K562 (cell line): ENCODE data around the gene RCOR1. TPM values are rescaled to one million over a fixed set of nuclear protein-coding genes. Genes with fewer than 3 reads are reported as not detected.

ENCODE experiments used
- ATAC-seq: fragments of 200-7000 bp; cut with Tn5 transposase; 3 replicates; pipeline ENCODE4 v1.9.1; 2020; ENCODE audit warnings: moderate library complexity
- BruUV-seq: library from RNA; stranded (reverse); fragments of 400-500 nt; replicated peaks from 2 replicates; lab custom pipeline; 2021; lab: Mats Ljungman, UMichigan
- CTCF ChIA-PET: fragments of 300-600 bp; formaldehyde crosslinking; extraction: SDS; loops from one replicate; lab custom pipeline; 2021; ENCODE audit warnings: low intra/inter-chr PET ratio; lab: Yijun Ruan, JAX
- POLR2A ChIA-PET: fragments of 300-600, 350-650 bp; sonication (Branson Sonifier 250); formaldehyde crosslinking; extraction: SDS; loops from one replicate; lab custom pipeline; 2021; ENCODE audit warnings: antibody characterized with exemption, inconsistent platforms; lab: Yijun Ruan, JAX
- DNase-seq, 4 experiments: peaks; one replicate each; pipeline versions ENCODE4 v3.0.0 to v3.0.0-alpha.2; 2011 to 2018; ENCODE audit warnings: low spot score in 3 of 4, mixed read lengths in 3 of 4; ENCODE audit errors: extremely low read depth in 1 of 4
- FAIRE-seq: peaks from 2 replicates; lab custom pipeline; 2011; peaks lifted over from hg19 to GRCh38; lab: Jason Lieb, UNC
- H2AFZ ChIP-seq: 2 replicates; pipeline ENCODE4 v1.6.0; 2011; ENCODE audit warnings: low read depth, low read length, control low read depth, inconsistent platforms
- H3K27ac ChIP-seq: fragments of 200-600 bp; 3 replicates; pipeline ENCODE4 v1.8.0; 2011; ENCODE audit warnings: low read depth, mild to moderate bottlenecking, control low read depth, inconsistent platforms, low read length, moderate library complexity, mixed read lengths; ENCODE audit errors: extremely low read depth
- H3K27me3 ChIP-seq, 2 experiments: fragments of 300-600 bp in 1 of 2; 2 replicates in 1 of 2; 3 replicates in 1 of 2; pipeline versions ENCODE4 v1.6.0 to v1.8.0; 2011; ENCODE audit warnings: inconsistent platforms in 2 of 2, low read length in 2 of 2, mild to moderate bottlenecking in 1 of 2, mixed read lengths in 1 of 2, moderate library complexity in 1 of 2; ENCODE audit not compliant: control insufficient read depth in 2 of 2, insufficient read depth in 2 of 2
- H3K36me3 ChIP-seq: fragments of 300-600 bp; 3 replicates; pipeline ENCODE4 v1.8.0; 2011; ENCODE audit warnings: mild to moderate bottlenecking, low read length, inconsistent platforms; ENCODE audit not compliant: control insufficient read depth, insufficient read depth
- H3K4me1 ChIP-seq, 2 experiments: fragments of 200-600 bp in 1 of 2; replicated peaks in 1 of 2; 2 replicates in 1 of 2; 3 replicates in 1 of 2; pipeline versions ENCODE4 v1.5.1 to v1.8.0; 2011; ENCODE audit warnings: inconsistent platforms in 2 of 2, low read length in 2 of 2, mild to moderate bottlenecking in 1 of 2, mixed read lengths in 1 of 2, moderate library complexity in 1 of 2; ENCODE audit not compliant: control insufficient read depth in 2 of 2, insufficient read depth in 2 of 2
- H3K4me2 ChIP-seq: 2 replicates; pipeline ENCODE4 v1.6.1; 2011; ENCODE audit warnings: low read length, control low read depth, inconsistent platforms, mixed read lengths; ENCODE audit not compliant: insufficient read depth
- H3K4me3 ChIP-seq: fragments of 200-600 bp; sonication (generic), shearing (Covaris generic); 2 replicates; pipeline ENCODE4 v1.5.1; 2016; ENCODE audit warnings: control low read depth, inconsistent platforms
- H3K79me2 ChIP-seq: fragments of 200-600 bp; 3 replicates; pipeline ENCODE4 v1.8.0; 2011; ENCODE audit warnings: low read length, inconsistent platforms; ENCODE audit not compliant: control insufficient read depth, insufficient read depth
- H3K9ac ChIP-seq, 2 experiments: 2 replicates each; pipeline versions ENCODE4 v1.6.0 to v1.6.1; 2011; ENCODE audit warnings: low read depth in 2 of 2, low read length in 2 of 2, control low read depth in 1 of 2, inconsistent platforms in 1 of 2, mild to moderate bottlenecking in 1 of 2, mixed read lengths in 1 of 2; ENCODE audit not compliant: insufficient read depth in 1 of 2
- H3K9me1 ChIP-seq: one replicate; pipeline ENCODE4 v1.6.0; 2011; ENCODE audit warnings: inconsistent platforms, mild to moderate bottlenecking, low read length, moderate library complexity; ENCODE audit not compliant: control insufficient read depth, insufficient read depth
- H3K9me3 ChIP-seq: replicated peaks from 2 replicates; pipeline ENCODE4 v1.5.1; 2011; ENCODE audit warnings: low read depth, low read length, inconsistent platforms; ENCODE audit not compliant: control insufficient read depth, insufficient read depth
- H4K20me1 ChIP-seq: replicated peaks from 2 replicates; pipeline ENCODE4 v1.6.1; 2011; ENCODE audit warnings: low read length, inconsistent platforms, mixed read lengths; ENCODE audit not compliant: control insufficient read depth, insufficient read depth
- ARHGAP35 ChIP-seq: fragments of 450-650 bp; IDR thresholded peaks from 2 replicates; pipeline ENCODE4 v1.6.1; 2018; ENCODE audit not compliant: partially characterized antibody
- ARID1B ChIP-seq: fragments of 450-650 bp; IDR thresholded peaks from 2 replicates; pipeline ENCODE4 v1.6.1; 2016; ENCODE audit warnings: antibody characterized with exemption, mild to moderate bottlenecking, inconsistent platforms
- CBFA2T2 ChIP-seq: fragments of 450-650 bp; conservative IDR thresholded peaks from 2 replicates; pipeline ENCODE4 v1.6.1; 2017; ENCODE audit warnings: mild to moderate bottlenecking
- CBFA2T3 ChIP-seq: fragments of 450-650 bp; IDR thresholded peaks from 2 replicates; pipeline ENCODE4 v1.6.1; 2017
- CXXC5 ChIP-seq: fragments of 250-450 bp; sonication (Bioruptor Pico); IDR thresholded peaks from 2 replicates; pipeline ENCODE4 v1.8.0; 2022; ENCODE audit warnings: inconsistent platforms, mild to moderate bottlenecking, moderate library complexity
- DNMT1 ChIP-seq: fragments of 450-650 bp; IDR thresholded peaks from 2 replicates; pipeline ENCODE4 v1.6.1; 2016; ENCODE audit warnings: antibody characterized with exemption, mild to moderate bottlenecking
- EZH2 ChIP-seq: IDR thresholded peaks from 2 replicates; pipeline ENCODE4 v1.6.1; 2012; ENCODE audit warnings: low read depth, mild to moderate bottlenecking, inconsistent platforms, low read length, borderline replicate concordance
- GATA2 ChIP-seq: sonication (generic); formaldehyde crosslinking; IDR thresholded peaks from 2 replicates; pipeline ENCODE4 v1.4.0; 2020; ENCODE audit warnings: mild to moderate bottlenecking, missing genetic modification reagents
- KLF16 ChIP-seq: IDR thresholded peaks from 2 replicates; pipeline ENCODE4 v1.6.1; 2016; ENCODE audit warnings: antibody characterized with exemption
- MEF2A ChIP-seq: IDR thresholded peaks from 2 replicates; pipeline ENCODE4 v1.6.1; 2011; ENCODE audit warnings: low read depth, mild to moderate bottlenecking, low read length, moderate library complexity; ENCODE audit not compliant: control insufficient read depth
- NRF1 ChIP-seq, 2 experiments: fragments of 450-650 bp; IDR thresholded peaks in 1 of 2; conservative IDR thresholded peaks in 1 of 2; 2 replicates each; pipeline ENCODE4 v1.6.1; 2014; ENCODE audit warnings: mild to moderate bottlenecking in 2 of 2
- SMARCE1 ChIP-seq: fragments of 450-650 bp; IDR thresholded peaks from 2 replicates; pipeline ENCODE4 v1.7.1; 2016; ENCODE audit warnings: mild to moderate bottlenecking
- SRSF1 ChIP-seq: fragments of 200-400 bp; formaldehyde crosslinking; IDR thresholded peaks from 2 replicates; pipeline ENCODE4 v1.6.1; 2017; ENCODE audit warnings: mild to moderate bottlenecking, low read depth, low read length, moderate library complexity
- STAT5A ChIP-seq: IDR thresholded peaks from 2 replicates; pipeline ENCODE4 v1.6.1; 2012; ENCODE audit warnings: low read length, inconsistent platforms, borderline replicate concordance
- TEAD4 ChIP-seq, 2 experiments: sonication (generic) in 1 of 2; formaldehyde crosslinking in 1 of 2; IDR thresholded peaks; 2 replicates each; pipeline versions ENCODE4 v1.6.1 to v1.8.0; 2012 to 2022; ENCODE audit warnings: borderline replicate concordance in 1 of 2, inconsistent platforms in 1 of 2, low read length in 1 of 2, mild to moderate bottlenecking in 1 of 2, missing genetic modification reagents in 1 of 2
- ZBTB1 ChIP-seq: sonication (generic); formaldehyde crosslinking; IDR thresholded peaks from 2 replicates; pipeline ENCODE4 v1.8.1; 2023; ENCODE audit warnings: missing genetic modification reagents, low read depth, mild to moderate bottlenecking, borderline replicate concordance
- ZBTB17 ChIP-seq: fragments of 450-650 bp; formaldehyde crosslinking; IDR thresholded peaks from 2 replicates; pipeline ENCODE4 v1.4.0; 2020; ENCODE audit warnings: mild to moderate bottlenecking
- ZNF561 ChIP-seq: fragments of 450-650 bp; formaldehyde crosslinking; conservative IDR thresholded peaks from 2 replicates; pipeline ENCODE4 v1.4.0; 2020; ENCODE audit warnings: mild to moderate bottlenecking, moderate library complexity
- ZNF707 ChIP-seq: fragments of 250-450 bp; sonication (Bioruptor Pico); conservative IDR thresholded peaks from 2 replicates; pipeline ENCODE4 v1.8.0; 2022; ENCODE audit warnings: inconsistent platforms, mild to moderate bottlenecking, moderate library complexity
- WGBS: fragments of 100-300 bp; shearing (Covaris generic); methylation state at CpG from one replicate; pipeline ENCODE4 v1.1.6; 2016; ENCODE audit warnings: low coverage, mixed read lengths; ENCODE audit not compliant: insufficient coverage; ENCODE audit errors: missing lambda C conversion rate; 5-methylcytosine and 5-hydroxymethylcytosine counted together
- in situ Hi-C: fragments of 300-500 bp; cut with MboI; formaldehyde crosslinking; loops from 4 replicates; pipeline ENCODE4 v1.15.0; 2018; ENCODE audit warnings: inconsistent platforms, mixed read lengths
- intact Hi-C: fragments of 100-400 bp; cut with micrococcal nuclease; formaldehyde crosslinking; loops from 2 replicates; pipeline ENCODE4 v1.14.2; 2022
- polyA plus RNA-seq, 8 experiments: library from polyadenylated mRNA; depleted of rRNA in 4 of 8; stranded (reverse) in 5 of 8; unstranded in 3 of 8; fragments of >200 nt; fragmentation: Nextera tagmentation in 2 of 8; fragmentation: Illumina TruSeq in 1 of 8; extraction: Ambion mirVana in 2 of 8; extraction: Trizol in 1 of 8; gene quantifications; 2 replicates each; pipeline versions ENCODE4 v1.2.1 to v1.2.3, GENCODE V29; 2011 to 2014; ENCODE audit warnings: inconsistent platforms in 1 of 8, missing spikeins in 1 of 8
- total RNA-seq, 7 experiments: library from RNA; depleted of rRNA in 6 of 7; stranded (reverse); fragments of >200 nt in 6 of 7; fragmentation: Illumina TruSeq in 2 of 7; extraction: Trizol in 2 of 7; gene quantifications; 2 replicates each; pipeline versions ENCODE4 v1.2.1 to v1.2.3, GENCODE V29; 2011 to 2021; ENCODE audit warnings: low replicate concordance in 1 of 7
- TF ChIP-seq, protein P1 (sequence below): sonication (generic); formaldehyde crosslinking; IDR thresholded peaks from 2 replicates; pipeline ENCODE4 v1.8.0; 2022; ENCODE audit warnings: missing genetic modification reagents, mild to moderate bottlenecking, moderate library complexity, borderline replicate concordance
- TF ChIP-seq, protein P2 (sequence below): fragments of 450-650 bp; IDR thresholded peaks from 2 replicates; pipeline ENCODE4 v1.6.1; 2016

The RCOR1 gene
- total and polyA plus RNA-seq, 9 of the 15 experiments (the other 6 are each of a cell fraction or from before 2014, with no cell fraction given): 8.5 to 47.9 (median 20.9) TPM

DNA sequence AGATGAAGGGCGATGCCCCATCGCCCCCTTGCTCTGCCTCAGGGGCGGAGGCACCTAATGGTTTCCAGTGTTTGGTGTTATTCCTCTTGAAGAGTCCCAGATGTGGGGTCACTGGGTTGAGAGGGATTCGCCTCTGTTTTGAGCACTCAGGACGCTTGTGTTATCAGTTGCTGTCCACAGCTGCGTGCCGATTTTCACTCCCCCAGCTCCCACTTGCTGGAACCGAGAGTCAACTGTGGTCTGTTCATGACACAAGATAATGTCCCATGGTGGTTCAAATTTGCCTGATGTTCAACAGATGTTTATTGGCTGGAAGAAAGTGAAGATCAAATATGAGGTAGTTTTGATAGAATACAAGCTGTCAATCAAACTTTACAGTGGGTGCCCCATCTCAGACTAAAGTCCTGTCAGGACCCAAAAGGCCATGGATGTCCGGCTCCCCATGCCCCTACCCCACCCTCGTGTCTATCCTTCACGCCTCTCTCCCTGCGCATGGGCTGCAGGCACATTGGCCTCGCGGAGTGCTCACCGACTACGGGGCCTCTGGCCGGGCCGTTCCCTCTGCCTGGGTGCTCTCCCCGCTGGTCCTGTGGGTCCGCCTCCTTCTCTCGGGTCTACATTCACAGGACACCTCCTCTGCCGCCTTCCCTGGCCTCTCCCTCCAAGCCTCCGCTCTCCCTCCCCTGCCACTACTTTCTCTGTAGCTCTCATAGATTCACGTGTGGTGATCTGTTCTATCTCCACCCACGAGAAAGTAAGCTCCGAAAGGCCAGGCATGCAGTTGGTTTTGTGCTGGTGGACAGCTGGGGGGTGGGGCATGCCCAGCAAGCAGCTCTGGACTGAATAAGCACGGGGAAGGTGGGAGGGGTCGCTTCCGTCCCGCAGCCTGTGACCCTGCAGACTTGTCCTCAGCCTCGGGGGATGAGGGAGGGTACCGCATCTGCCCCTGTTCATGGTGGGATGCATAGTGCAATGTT, 178.0 kb downstream of the RCOR1 start:
- Histone ChIP-seq H3K4me3 (no peak overlapping the region), H3K36me3 (no peaks in the 10 kb centered on the region), H3K4me1 (peaks cover 9 to 25% of the 10 kb centered on the region in 2 experiments; a peak in 4 of 5 replicates), H3K27ac (no peak overlapping the region), H3K27me3 (no peaks in the 10 kb centered on the region), H2AFZ (peak overlapping the region; percentile 76), H3K4me2 (peak overlapping the region; percentile 32; the same call in 1 of the 2 replicates), H3K9ac (peak overlapping the region in 1 of 2 experiments; percentile 65; a peak in 2 of 4 replicates), H3K9me3 (no peaks in the 10 kb centered on the region), H4K20me1 (no peaks in the 10 kb centered on the region), H3K9me1 (no peaks in the 10 kb centered on the region), H3K79me2 (no peaks in the 10 kb centered on the region)
- WGBS: 20% methylated on average over 25 of the region's 32 CpGs
- DNase-seq (peak in 3 of 4 experiments; percentile 20 to 57 (median 42)), FAIRE-seq (peak; percentile 82), ATAC-seq (peak; percentile 56)
- no TSS peak for BruUV-seq
- CTCF ChIA-PET: no interaction called here
- in situ Hi-C loops (no loop called here), intact Hi-C loops (no loop called here)
- POLR2A ChIA-PET: interaction anchor here (0.5 to 0.6 kb wide), 2 partner anchors 20 to 79 kb away, joined by 3 read pairs; no protein-coding TSS in a partner anchor
- TF ChIP-seq GATA2 (CRISPR knock-in tag) (no peak), ARID1B (peak; percentile 46), DNMT1 (no peak), CBFA2T3 (peak; percentile 79), SMARCE1 (no peak), STAT5A (no peak), CBFA2T2 (peak; percentile 60), ARHGAP35 (no peak), SRSF1 (no peak), TEAD4 (IDR thresholded peaks at IDR 0.05; ENCODE audit: low read length) (peak; percentile 50), TEAD4 (CRISPR knock-in tag; IDR thresholded peaks at IDR 0.05; ENCODE audit: borderline replicate concordance) (no peak), ZNF707 (CRISPR knock-in tag) (no peak), ZBTB1 (CRISPR knock-in tag) (no peak), NRF1 (conservative IDR thresholded peaks at IDR 0.05 in 1 of 2, IDR thresholded peaks at IDR 0.05 in 1 of 2) (peak; percentile 23 to 41; a peak in 2 of 4 replicates), ZNF561 (CRISPR knock-in tag) (no peak), ZBTB17 (CRISPR knock-in tag) (no peak), KLF16 (peak; percentile 53; the same call in 1 of the 2 replicates), MEF2A (no peak), EZH2 (no peak), CXXC5 (CRISPR knock-in tag) (peak; percentile 25; the same call in 1 of the 2 replicates)
- TF ChIP-seq, protein P1, sequence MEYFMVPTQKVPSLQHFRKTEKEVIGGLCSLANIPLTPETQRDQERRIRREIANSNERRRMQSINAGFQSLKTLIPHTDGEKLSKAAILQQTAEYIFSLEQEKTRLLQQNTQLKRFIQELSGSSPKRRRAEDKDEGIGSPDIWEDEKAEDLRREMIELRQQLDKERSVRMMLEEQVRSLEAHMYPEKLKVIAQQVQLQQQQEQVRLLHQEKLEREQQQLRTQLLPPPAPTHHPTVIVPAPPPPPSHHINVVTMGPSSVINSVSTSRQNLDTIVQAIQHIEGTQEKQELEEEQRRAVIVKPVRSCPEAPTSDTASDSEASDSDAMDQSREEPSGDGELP (CRISPR knock-in tag): peak; percentile 75
- TF ChIP-seq, protein P2, sequence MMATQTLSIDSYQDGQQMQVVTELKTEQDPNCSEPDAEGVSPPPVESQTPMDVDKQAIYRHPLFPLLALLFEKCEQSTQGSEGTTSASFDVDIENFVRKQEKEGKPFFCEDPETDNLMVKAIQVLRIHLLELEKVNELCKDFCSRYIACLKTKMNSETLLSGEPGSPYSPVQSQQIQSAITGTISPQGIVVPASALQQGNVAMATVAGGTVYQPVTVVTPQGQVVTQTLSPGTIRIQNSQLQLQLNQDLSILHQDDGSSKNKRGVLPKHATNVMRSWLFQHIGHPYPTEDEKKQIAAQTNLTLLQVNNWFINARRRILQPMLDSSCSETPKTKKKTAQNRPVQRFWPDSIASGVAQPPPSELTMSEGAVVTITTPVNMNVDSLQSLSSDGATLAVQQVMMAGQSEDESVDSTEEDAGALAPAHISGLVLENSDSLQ: peak; percentile 80
